GM18505 (cell line): ENCODE data around the gene CFAP61.
"Not testable (repeated sequence)": the region's sequence is repeated elsewhere in the genome, so short reads cannot be mapped to it uniquely, and the experiment has no call there.

Source experiments
- ATAC-seq: cut with Tn5 transposase; IDR thresholded peaks from one replicate; pipeline ENCODE4 v1.9.1; 2021; ENCODE audit not compliant: unreplicated experiment
- POLR2A ChIP-seq: IDR thresholded peaks from 4 replicates; pipeline ENCODE4 v1.6.1; 2011; ENCODE audit warnings: borderline replicate concordance; ENCODE audit not compliant: insufficient read depth, insufficient read length; ENCODE audit errors: extremely low read depth

The CFAP61 gene

DNA sequence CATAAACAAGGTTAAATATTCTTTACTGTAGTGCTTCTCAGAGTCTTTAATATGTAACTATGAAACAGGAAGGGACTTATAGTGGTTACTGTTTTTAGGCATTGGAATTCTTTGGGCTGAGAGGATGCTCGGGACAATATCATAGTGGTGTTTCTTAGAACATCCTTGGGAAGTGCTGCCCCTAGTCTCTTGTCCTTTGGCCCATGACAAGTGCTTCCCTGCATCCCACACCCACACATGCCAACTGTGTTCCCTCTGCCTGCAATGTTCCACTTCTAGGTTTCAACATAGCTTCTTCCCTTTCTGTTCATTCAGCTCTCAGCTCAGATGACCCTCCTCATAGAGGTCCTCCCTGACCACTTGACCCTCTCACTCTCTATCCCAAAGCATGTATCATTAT is 37.6 kb downstream of the CFAP61 start:
- no peak for ATAC-seq
- TF ChIP-seq POLR2A: no peak

DNA sequence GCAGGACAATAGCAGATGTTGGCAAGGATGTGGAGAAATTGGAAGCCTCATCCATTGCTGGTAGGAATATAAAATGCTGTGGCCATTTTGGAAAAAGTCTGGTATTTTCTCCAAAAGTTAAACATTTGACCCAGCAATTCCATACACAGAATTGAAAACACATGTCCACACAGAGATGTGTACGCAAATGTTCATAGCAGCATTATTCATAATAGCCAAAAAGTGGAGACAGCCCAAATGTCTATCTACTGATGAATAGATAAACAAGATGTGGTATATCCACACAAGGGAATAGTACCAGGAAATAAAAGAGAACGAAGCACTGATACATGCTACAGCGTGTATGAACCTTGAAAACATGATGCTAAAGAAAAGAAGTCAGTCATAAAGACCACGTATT is 40.5 kb downstream of the CFAP61 start:
- TF ChIP-seq POLR2A: no peak
- no peak for ATAC-seq

- no peak for TF ChIP-seq POLR2A
Observed at GRCh38 chr20:20094410-20094809, 42.1 kb downstream of the CFAP61 start.

GRCh38 chr20:20095114-20095872 is 43.0 kb downstream of the CFAP61 start:
- ATAC-seq: no peak
- TF ChIP-seq POLR2A: no peak

More at GRCh38 chr20:20094410-20094809, 42.1 kb downstream of the CFAP61 start:
- ATAC-seq: no peak

DNA sequence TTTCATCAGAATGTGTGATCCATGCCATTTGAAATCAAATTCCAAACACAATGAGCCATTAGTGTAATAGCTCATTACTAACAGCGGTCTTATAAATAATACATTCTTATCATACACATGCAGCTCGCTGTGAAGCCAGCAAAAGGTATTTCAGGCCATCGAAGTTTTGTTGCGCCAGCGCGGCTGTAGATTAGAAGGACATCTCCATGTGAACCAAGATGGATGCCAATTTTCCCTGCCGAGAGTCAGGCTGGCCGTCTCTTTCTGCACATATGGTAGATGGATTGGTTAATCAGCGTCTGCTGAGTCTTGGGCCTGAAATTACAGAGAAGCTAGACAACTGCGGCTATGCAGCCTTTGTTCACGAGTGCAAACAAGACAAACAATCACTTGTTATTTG is 44.1 kb downstream of the CFAP61 start:
- TF ChIP-seq POLR2A: no peak
- no peak for ATAC-seq

DNA sequence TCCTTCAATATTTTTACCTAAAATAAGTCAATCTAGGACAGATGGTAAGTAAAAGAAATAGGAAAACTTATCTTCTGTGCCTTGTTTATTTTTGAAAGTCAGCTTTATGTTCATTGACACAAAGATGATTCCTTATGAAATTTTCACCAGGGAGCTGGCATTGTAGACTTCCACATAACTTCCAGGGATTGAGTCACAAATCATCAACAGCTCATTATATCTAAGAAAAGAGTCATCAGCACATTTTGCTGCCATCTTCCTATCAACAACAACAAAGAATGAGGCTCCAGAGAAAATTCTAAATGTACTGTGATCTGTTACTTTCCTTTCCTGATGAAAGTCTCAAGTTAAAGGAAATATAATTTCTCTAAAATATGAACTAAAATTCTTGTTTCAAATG is 48.5 kb downstream of the CFAP61 start:
- no peak for ATAC-seq

GRCh38 chr20:20102163-20102562 is 49.8 kb downstream of the CFAP61 start:
- TF ChIP-seq POLR2A: no peak
- no peak for ATAC-seq

More for the DNA sequence above, 48.5 kb downstream of the CFAP61 start:
- TF ChIP-seq POLR2A: no peak

GRCh38 chr20:20102716-20103258 is 50.5 kb downstream of the CFAP61 start:
- no peak for ATAC-seq
- no peak for TF ChIP-seq POLR2A

DNA sequence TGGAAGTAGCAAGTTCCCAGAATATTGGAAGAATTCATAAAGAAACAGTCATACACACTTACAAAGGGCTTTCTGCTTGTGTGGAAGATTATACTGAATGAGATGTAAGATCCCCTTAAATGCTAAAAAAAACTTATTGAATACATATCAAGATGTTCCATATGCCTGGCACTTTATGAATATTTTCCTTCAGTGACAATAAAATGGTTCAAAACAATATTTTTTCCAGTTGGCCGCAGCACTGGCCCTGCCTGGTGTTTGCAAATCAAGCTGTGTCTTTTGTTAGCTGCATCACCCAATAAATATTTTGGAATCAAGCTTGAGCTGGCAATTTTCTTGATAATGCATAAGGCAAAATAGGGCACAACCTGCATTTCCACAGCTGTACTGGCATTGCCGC is 51.2 kb downstream of the CFAP61 start:
- ATAC-seq: no peak
- no peak for TF ChIP-seq POLR2A

DNA sequence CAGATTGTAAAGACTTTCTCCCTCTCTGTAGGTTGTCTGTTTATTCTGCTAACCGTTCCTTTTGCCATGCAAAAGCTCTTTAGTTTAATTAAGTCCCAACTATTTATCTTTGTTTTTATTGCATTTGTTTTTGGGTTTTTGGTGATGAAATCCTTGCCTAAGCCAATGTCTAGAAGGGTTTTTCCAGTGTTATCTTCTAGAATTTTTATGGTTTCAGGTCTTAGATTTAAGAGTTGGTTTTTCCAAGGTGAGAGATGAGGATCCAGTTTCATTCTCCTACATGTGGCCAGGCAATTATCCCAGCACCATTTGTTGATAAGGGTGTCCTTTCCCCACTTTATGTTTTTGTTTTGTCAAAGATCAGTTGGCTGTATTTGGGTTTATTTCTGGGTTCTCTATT is 70.9 kb downstream of the CFAP61 start:
- not testable (repeated sequence) for ATAC-seq

DNA sequence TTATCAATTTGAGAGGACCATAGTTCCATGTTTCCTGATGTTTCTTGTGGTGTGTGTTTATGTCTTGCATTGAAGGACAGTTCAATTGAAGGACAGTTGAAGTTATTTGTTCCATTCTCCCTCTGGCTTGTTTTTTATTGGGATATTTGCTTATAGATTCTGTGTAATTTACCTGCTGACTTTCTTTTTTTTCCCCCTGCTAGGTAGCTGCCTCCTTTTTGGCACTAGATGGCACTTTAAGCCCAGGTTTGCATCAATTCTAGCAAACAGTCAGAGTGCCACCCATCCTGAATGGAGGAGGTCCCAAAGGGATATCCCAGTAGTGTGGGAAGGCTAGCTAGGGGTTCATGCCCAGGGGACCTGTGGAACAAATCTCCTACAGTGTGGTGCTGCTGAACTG is 78.1 kb downstream of the CFAP61 start:
- TF ChIP-seq POLR2A: no peak
- no peak for ATAC-seq

DNA sequence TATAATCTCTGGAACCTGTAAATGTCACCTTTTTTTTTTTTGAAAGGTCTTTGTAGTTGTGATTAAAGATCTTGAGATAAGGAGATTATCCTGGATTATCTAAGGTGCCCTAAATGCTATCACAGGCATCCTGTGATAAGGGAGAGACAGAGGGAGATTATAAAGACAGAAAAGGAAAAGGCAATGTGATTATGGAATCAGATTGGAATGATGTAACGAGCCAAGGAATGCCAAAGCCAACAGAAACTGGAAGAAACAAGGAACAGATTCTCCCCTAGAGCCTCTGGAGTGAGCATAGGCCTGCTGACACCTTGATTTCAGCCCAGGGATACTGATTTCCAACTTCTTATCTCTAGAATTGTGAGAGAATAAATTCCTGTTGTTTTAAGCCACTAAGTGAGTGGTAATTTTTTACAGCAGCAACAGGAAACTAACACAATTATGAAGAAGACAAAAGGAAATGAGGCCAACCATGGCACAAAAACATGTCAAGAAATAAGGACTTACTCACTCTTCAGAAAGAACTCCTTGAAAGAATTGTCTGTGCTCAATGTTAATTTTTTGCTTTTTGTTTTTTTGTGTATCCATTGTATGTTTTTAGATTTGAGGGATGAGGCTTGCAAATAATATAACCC is 82.7 kb downstream of the CFAP61 start:
- TF ChIP-seq POLR2A: no peak
- no peak for ATAC-seq

GRCh38 chr20:20136313-20136712 is 84.0 kb downstream of the CFAP61 start:
- ATAC-seq: no peak
- no peak for TF ChIP-seq POLR2A

- ATAC-seq: no peak
- TF ChIP-seq POLR2A: no peak
Observed at GRCh38 chr20:20137851-20138250, 85.5 kb downstream of the CFAP61 start.

GRCh38 chr20:20138301-20139064 is 86.2 kb downstream of the CFAP61 start:
- no peak for ATAC-seq
- TF ChIP-seq POLR2A: no peak
